Hair follicular keratinocyte (primary cell): ENCODE measurements around the gene PPT1. TPM values are rescaled to one million over a fixed set of nuclear protein-coding genes. Genes with fewer than 3 reads are reported as not detected.

Source experiments
- total RNA-seq: library from RNA; depleted of rRNA; stranded (reverse); fragments of >200 nt; gene quantifications from 2 replicates; pipeline ENCODE4 v1.2.3, GENCODE V29; 2015

PPT1 gene
- 35.3 and 45.6 TPM in 2 replicates for total RNA-seq

GRCh38 chr1:40096977-40097782 lies at the start of gene PPT1:
Gene PPT1 (minus strand): TSS chr1:40097252. CDS start chr1:40097238, 14 bp downstream.

GRCh38 chr1:40040511-40041465 lies 56.3 kb downstream of the PPT1 start, which contains the start of gene CAP1:
Gene CAP1 (plus strand): TSS chr1:40040729. CDS start chr1:40059347, 18,618 bp downstream.

Other genes with a start within 250 kb of the PPT1 start
- 20.3 and 21.7 TPM in 2 replicates for gene TRIT1, start 213.7 kb downstream of the PPT1 start, total RNA-seq
- gene MYCL, start 195.3 kb downstream of the PPT1 start, total RNA-seq, result 3.7 and 6.2 TPM in 2 replicates
- gene MFSD2A, start 142.1 kb downstream of the PPT1 start, total RNA-seq, result 49.1 and 67.8 TPM in 2 replicates
- gene CAP1, start 56.5 kb downstream of the PPT1 start, total RNA-seq, result 530 TPM in 2 replicates
- gene RLF, start 64.1 kb upstream of the PPT1 start, total RNA-seq, result 9.7 and 10.1 TPM in 2 replicates
- not detected in 2 replicates for gene TMCO2, start 150.7 kb upstream of the PPT1 start, total RNA-seq
- gene ZMPSTE24, start 161.0 kb upstream of the PPT1 start, total RNA-seq, result 36.5 and 42.6 TPM in 2 replicates
- 1.1 and 3.9 TPM in 2 replicates for gene COL9A2, start 220.0 kb upstream of the PPT1 start, total RNA-seq